ENCODE measurements around the gene MED13. TPM values are rescaled to one million over a fixed set of nuclear protein-coding genes. Genes with fewer than 3 reads are reported as not detected.

The MED13 gene
- total and polyA plus RNA-seq, 11 donors = 5.6 to 59.1 (median 38.9) TPM

Other genes starting within 250 kb of the MED13 start
- 1 to 10 TPM in 1 of 9 donors, under 1 TPM in 5, not detected in 3; 0.09 to 2.2 (median 0.21) TPM for gene BRIP1, start 201.8 kb downstream of the MED13 start, total RNA-seq
- under 1 TPM; 0.04 to 0.08 TPM for gene BRIP1, start 201.8 kb downstream of the MED13 start, polyA plus RNA-seq
- gene INTS2, start 137.3 kb downstream of the MED13 start, total RNA-seq = 10 to 100 TPM in 5 of 9 donors, 1 to 10 TPM in 4; 6.3 to 16.6 (median 10.3) TPM
- gene INTS2, start 137.3 kb downstream of the MED13 start, polyA plus RNA-seq = 1 to 10 TPM; 3.0 to 3.5 TPM